HL-60/S4 treated with retinoic acid at 250 ng/mL for 4 days and 3 days (cell line): ENCODE measurements around the gene MAOA.

ENCODE experiments used
- in situ Hi-C: fragments of 300-500 bp; cut with MboI; formaldehyde crosslinking; loops from 2 replicates; pipeline ENCODE4 v1.7.0; 2022; ENCODE audit warnings: low sequenced_read_pairs

MAOA gene

DNA sequence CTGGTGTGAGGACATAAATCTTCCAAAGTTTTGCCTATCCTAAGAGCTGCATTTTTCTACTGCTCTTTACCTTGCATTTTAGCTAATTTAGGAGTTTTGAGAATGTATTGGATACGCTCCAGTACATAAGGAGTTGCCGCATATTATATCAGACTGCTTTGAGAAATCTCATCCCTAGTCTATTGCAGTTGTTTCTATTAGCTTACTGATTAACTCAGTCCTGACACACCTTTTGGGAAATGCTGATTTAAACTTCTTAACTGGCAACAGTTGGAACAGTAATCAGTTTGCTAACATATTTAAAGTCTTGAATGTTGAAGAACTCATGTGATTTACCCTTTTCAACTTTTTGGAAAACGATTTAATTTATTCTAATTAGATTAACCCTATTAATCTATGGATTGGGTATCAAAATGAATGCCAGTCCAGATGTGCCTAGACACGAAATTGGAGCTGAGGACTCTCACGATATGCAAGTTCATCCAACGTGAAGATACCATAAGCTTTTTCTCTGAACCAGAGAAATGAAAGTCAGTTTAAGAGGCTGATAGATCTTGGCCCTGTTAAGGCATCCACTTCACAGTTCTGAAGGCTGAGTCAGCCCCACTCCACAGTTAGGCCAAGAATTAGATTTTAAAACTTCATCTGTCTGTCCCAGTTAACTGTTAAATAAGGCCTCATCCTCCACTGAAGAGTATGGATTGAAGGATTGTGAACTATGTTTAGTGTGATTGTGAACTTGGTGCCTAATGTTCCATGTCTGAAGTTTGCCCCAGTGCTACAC, 90.0 kb downstream of the MAOA start:
- in situ Hi-C loops, result no loop called here

DNA sequence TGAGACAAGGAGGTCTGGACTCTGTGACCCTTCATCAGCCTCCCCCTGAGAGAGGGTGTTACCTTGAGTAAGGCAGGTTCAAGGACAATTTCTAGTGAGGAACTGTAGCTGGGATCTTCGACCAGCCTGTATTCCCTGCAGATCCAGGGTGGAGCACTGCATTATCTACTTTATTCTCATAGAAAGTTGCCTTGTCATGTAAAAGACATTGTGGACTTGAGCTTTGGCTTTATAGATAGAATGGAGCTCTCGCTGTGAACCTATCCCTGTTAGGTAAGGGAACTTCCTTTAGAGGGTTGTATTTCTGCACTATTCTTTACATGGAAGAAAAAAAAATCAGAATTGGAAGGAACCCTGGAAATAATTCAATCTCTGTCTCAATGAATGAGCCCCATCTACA, 91.4 kb downstream of the MAOA start:
- in situ Hi-C loops, result no loop called here

DNA sequence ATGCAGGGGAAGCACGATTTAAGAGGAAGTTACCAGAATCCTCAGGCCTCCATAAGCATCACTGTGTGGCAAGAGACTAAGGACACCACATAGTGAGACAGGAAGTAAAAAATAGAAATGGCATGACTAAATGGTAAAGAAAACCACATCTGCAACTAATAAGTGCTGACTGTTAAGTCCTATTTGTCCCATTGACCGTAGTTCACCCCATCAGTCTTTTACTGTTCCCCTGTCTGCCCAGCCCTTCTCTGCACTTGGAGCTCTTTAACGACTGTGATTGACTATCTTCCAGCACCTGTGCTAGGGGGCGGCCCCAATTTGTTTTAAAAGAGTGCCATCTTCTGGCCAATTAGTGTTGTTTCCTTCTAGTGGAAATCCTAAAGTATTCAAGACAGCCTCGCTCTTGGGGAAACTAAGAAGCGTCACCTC, 94.2 kb downstream of the MAOA start:
- in situ Hi-C loops, result no loop called here

DNA sequence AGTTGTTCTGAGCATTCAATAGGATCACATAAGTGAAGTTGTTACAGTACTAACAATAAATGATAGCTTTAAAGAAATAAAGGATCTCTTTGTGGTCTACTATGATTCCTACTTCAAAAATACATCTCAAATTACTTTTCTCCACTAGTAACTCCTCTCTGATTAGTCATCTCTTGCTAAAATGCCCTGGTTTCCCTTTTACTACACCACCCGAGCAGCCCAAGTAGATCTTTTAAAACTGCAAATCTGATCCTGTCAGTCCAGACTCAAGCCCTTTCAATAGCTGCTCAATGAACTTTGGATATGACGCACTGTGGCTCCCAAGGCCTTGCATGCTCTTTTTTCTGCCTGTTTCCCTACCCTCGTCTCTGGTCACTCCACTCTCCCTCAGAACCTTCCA, 97.5 kb downstream of the MAOA start:
- in situ Hi-C loops, result no loop called here

DNA sequence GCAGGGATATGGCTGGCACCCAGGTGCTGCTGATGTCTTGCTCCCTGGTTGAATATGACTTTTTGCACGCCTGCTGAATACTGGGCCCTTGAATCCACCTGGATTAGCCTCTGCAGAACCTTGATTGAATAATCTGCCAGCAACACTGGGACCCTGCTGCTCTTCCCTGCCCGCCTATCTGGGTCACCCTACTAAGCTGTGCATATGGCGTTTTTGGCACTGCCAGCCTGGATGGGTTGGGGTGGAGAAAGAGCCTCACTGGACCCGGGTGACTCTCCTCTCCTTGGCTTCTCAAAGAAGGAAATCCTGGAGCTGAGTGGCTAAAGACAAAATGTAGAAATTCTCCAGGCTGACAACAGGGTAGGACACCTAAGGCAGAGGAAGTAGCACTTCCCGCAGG, 100.0 kb downstream of the MAOA start:
- in situ Hi-C loops, result no loop called here

DNA sequence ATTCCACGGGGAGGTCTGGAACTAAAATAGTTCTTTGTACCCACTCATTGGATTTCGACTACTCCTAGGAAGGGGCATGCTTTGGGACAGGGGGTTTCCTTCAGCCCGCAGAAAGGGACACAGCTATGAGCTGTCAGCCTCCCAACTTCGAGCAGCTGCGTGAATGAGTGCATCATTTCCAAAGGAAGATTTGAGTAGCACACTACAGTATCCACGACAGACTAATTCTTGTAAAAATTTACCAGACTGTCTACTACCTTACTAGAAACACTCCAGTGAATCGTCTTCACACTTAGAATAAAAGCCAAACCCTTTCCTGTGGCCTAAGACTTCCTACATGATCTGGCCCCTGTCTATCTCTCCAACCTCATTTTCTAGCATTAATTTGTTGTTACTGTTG, 101.9 kb downstream of the MAOA start:
- in situ Hi-C loops, result no loop called here

DNA sequence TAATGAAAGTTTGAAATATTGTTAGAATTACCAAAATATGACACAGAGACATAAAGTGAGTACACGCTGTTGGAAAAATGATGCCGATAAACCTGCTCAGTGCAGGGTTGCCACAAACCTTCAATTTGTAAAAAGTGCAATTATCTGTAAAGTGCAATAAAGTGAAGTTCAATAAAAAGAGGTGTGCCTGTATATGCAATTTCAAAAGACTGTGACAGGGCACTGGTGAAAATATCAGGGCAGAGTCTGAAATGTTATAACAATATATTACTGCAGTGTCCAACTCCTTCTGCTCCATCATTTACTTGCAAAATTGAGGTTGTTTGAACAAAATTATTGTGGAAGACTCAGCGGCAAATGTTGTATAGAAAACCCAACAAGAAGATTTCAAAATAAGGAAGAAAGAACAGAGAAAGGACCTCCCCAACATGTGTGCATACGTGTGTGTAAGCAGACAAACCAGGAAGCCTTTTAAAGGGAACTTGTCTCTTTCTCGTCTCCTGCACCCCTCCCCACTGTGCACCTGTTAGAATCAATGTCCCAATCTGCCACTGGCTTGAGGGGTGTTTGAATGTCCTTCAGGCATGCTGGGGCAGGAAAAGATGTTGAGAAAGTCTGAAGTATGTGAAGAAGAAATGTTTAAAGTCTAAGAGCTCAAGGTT, 130.0 kb downstream of the MAOA start:
- in situ Hi-C loops, result no loop called here
